IMR-90 (cell line): Measurements from ENCODE around the gene ALOX5AP. TPM values are rescaled to one million over a fixed set of nuclear protein-coding genes. Genes with fewer than 3 reads are reported as not detected.

Experiments used
- ATAC-seq: fragments of 200-7000 bp; cut with Tn5 transposase; 2 replicates; pipeline ENCODE4 v1.9.1; 2020; ENCODE audit warnings: low read depth, mild to moderate bottlenecking, moderate library complexity
- BruUV-seq: library from RNA; stranded (reverse); fragments of 400-500 nt; replicated peaks from 2 replicates; lab custom pipeline; 2021; lab: Mats Ljungman, UMichigan
- CTCF ChIA-PET: fragments of 300-600 bp; formaldehyde crosslinking; extraction: SDS; loops from one replicate; lab custom pipeline; 2021; ENCODE audit warnings: antibody characterized with exemption; lab: Yijun Ruan, JAX
- POLR2A ChIA-PET: fragments of 300-600 bp; sonication (Branson Sonifier 250); formaldehyde crosslinking; loops from one replicate; lab custom pipeline; 2022; ENCODE audit warnings: antibody characterized with exemption; ENCODE audit not compliant: unreplicated experiment; lab: Charles Lee
- DNase-seq: peaks from one replicate; pipeline ENCODE4 v3.0.0; 2013
- H2AFZ ChIP-seq: replicated peaks from 2 replicates; pipeline ENCODE3; 2013; ENCODE audit warnings: low read length, mild to moderate bottlenecking; ENCODE audit not compliant: poor library complexity
- H2AK5ac ChIP-seq: 2 replicates; pipeline ENCODE4 v1.6.1; 2013; ENCODE audit warnings: low read depth, low read length, inconsistent platforms
- H2AK9ac ChIP-seq: replicated peaks from 2 replicates; pipeline ENCODE3; 2013; ENCODE audit warnings: mild to moderate bottlenecking, low read depth, low read length, moderate library complexity; ENCODE audit not compliant: poor library complexity
- H2BK120ac ChIP-seq: 2 replicates; pipeline ENCODE4 v1.6.1; 2013; ENCODE audit warnings: low read depth, low read length, inconsistent platforms
- H2BK15ac ChIP-seq: 3 replicates; pipeline ENCODE4 v1.6.1; 2013; ENCODE audit warnings: low read depth, low read length, inconsistent platforms
- H2BK20ac ChIP-seq: 2 replicates; pipeline ENCODE4 v1.6.1; 2013; ENCODE audit warnings: low read depth, mild to moderate bottlenecking, inconsistent platforms, low read length, moderate library complexity
- H2BK5ac ChIP-seq: 2 replicates; pipeline ENCODE4 v1.6.1; 2013; ENCODE audit warnings: mild to moderate bottlenecking, low read depth, low read length, inconsistent platforms; ENCODE audit not compliant: poor library complexity, severe bottlenecking
- H3K14ac ChIP-seq: replicated peaks from 2 replicates; pipeline ENCODE4 v1.6.1; 2013; ENCODE audit warnings: low read depth, low read length, inconsistent platforms
- H3K18ac ChIP-seq: 2 replicates; pipeline ENCODE4 v1.6.1; 2013; ENCODE audit warnings: low read depth, low read length, control low read depth
- H3K23ac ChIP-seq: 2 replicates; pipeline ENCODE4 v1.6.1; 2013; ENCODE audit warnings: low read depth, low read length, inconsistent platforms
- H3K27ac ChIP-seq: 2 replicates; pipeline ENCODE4 v1.5.1; 2013; ENCODE audit warnings: mild to moderate bottlenecking, control low read depth, low read length; ENCODE audit not compliant: insufficient read depth
- H3K27me3 ChIP-seq: 2 replicates; pipeline ENCODE4 v1.6.1; 2013; ENCODE audit warnings: low read length; ENCODE audit not compliant: control insufficient read depth, insufficient read depth
- H3K36me3 ChIP-seq: 2 replicates; pipeline ENCODE4 v1.6.1; 2013; ENCODE audit warnings: low read length, mixed read lengths; ENCODE audit not compliant: control insufficient read depth, insufficient read depth
- H3K4ac ChIP-seq: 2 replicates; pipeline ENCODE4 v1.6.1; 2013; ENCODE audit warnings: low read depth, low read length, inconsistent platforms
- H3K4me1 ChIP-seq: 2 replicates; pipeline ENCODE4 v1.6.1; 2013; ENCODE audit warnings: low read length, mixed read lengths; ENCODE audit not compliant: control insufficient read depth, insufficient read depth
- H3K4me2 ChIP-seq: 2 replicates; pipeline ENCODE4 v1.6.1; 2013; ENCODE audit warnings: low read depth, mild to moderate bottlenecking, control low read depth, low read length, moderate library complexity
- H3K4me3 ChIP-seq: 2 replicates; pipeline ENCODE4 v1.5.1; 2013; ENCODE audit warnings: low read depth, mild to moderate bottlenecking, control low read depth, low read length, moderate library complexity; ENCODE audit not compliant: insufficient read depth
- H3K56ac ChIP-seq: 2 replicates; pipeline ENCODE4 v1.6.1; 2013; ENCODE audit warnings: low read length, inconsistent platforms; ENCODE audit not compliant: insufficient read depth; ENCODE audit errors: extremely low read depth
- H3K79me1 ChIP-seq, 2 experiments: 2 replicates each; pipeline ENCODE4 v1.6.1; 2013; ENCODE audit warnings: low read length in 2 of 2, inconsistent platforms in 1 of 2, low read depth in 1 of 2
- H3K9ac ChIP-seq: 2 replicates; pipeline ENCODE4 v1.6.1; 2013; ENCODE audit warnings: low read depth, low read length, control low read depth
- H3K9me1 ChIP-seq: 2 replicates; pipeline ENCODE4 v1.6.1; 2013; ENCODE audit warnings: low read length, inconsistent platforms; ENCODE audit not compliant: insufficient read depth
- H3K9me3 ChIP-seq: 2 replicates; pipeline ENCODE4 v1.6.1; 2013; ENCODE audit warnings: low read length; ENCODE audit not compliant: control insufficient read depth, insufficient read depth
- H4K20me1 ChIP-seq: 2 replicates; pipeline ENCODE4 v1.6.1; 2013; ENCODE audit warnings: low read length, inconsistent platforms; ENCODE audit not compliant: insufficient read depth
- H4K5ac ChIP-seq: 2 replicates; pipeline ENCODE4 v1.6.1; 2013; ENCODE audit warnings: mild to moderate bottlenecking, low read depth, low read length, control low read depth
- H4K8ac ChIP-seq, 2 experiments: 2 replicates each; pipeline ENCODE4 v1.6.1; 2013; ENCODE audit warnings: low read depth in 2 of 2, low read length in 2 of 2, control low read depth in 1 of 2, inconsistent platforms in 1 of 2
- H4K91ac ChIP-seq: 2 replicates; pipeline ENCODE4 v1.6.1; 2013; ENCODE audit warnings: low read depth, low read length, inconsistent platforms; ENCODE audit not compliant: insufficient read depth
- CEBPB ChIP-seq: IDR thresholded peaks from 2 replicates; pipeline ENCODE4 v1.6.1; 2012; ENCODE audit warnings: low read depth, low read length, improper control_type of control experiment
- CHD1 ChIP-seq: IDR thresholded peaks from 2 replicates; pipeline ENCODE4 v1.6.1; 2012; ENCODE audit warnings: low read depth, low read length, improper control_type of control experiment
- FOS ChIP-seq: fragments of 150-350 bp; IDR thresholded peaks from 2 replicates; pipeline ENCODE4 v1.6.1; 2016; ENCODE audit warnings: low read depth, low read length
- MAFK ChIP-seq: IDR thresholded peaks from 2 replicates; pipeline ENCODE4 v1.6.1; 2012; ENCODE audit warnings: low read depth, low read length, improper control_type of control experiment
- MAZ ChIP-seq: IDR thresholded peaks from 2 replicates; pipeline ENCODE4 v1.6.1; 2012; ENCODE audit warnings: low read depth, mild to moderate bottlenecking, low read length, improper control_type of control experiment, moderate library complexity, borderline replicate concordance
- NFE2L2 ChIP-seq: fragments of 150-350 bp; IDR thresholded peaks from 2 replicates; pipeline ENCODE4 v1.6.1; 2016; ENCODE audit warnings: low read depth, mild to moderate bottlenecking, low read length
- POLR2A ChIP-seq: IDR thresholded peaks from 2 replicates; pipeline ENCODE4 v1.6.1; 2012; ENCODE audit warnings: mild to moderate bottlenecking, low read depth, low read length
- RCOR1 ChIP-seq: IDR thresholded peaks from 2 replicates; pipeline ENCODE4 v1.6.1; 2012; ENCODE audit warnings: mild to moderate bottlenecking, low read length, improper control_type of control experiment; ENCODE audit not compliant: insufficient replicate concordance
- WGBS, 2 experiments: methylation state at CpG; one replicate each; pipeline versions ENCODE4 v1.1.5 to v1.1.7; 2013; ENCODE audit warnings: missing lambda C conversion rate in 2 of 2; ENCODE audit not compliant: insufficient read length in 1 of 2; ENCODE audit errors: extremely low coverage in 2 of 2; 5-methylcytosine and 5-hydroxymethylcytosine counted together
- dilution Hi-C: fragments of 300-500 bp; cut with HindIII; formaldehyde crosslinking; loops from one replicate; pipeline ENCODE4 v1.14.3; 2018; ENCODE audit warnings: low sequenced_read_pairs; ENCODE audit not compliant: unreplicated experiment
- in situ Hi-C: fragments of 300-500 bp; cut with MboI; formaldehyde crosslinking; loops from 3 replicates; pipeline ENCODE4 v1.14.3; 2019; ENCODE audit warnings: low sequenced_read_pairs, inconsistent platforms, mixed read lengths
- intact Hi-C: fragments of 100-400 bp; cut with micrococcal nuclease; formaldehyde crosslinking; loops from 2 replicates; pipeline ENCODE4 v1.10.0; 2022
- polyA plus RNA-seq, 3 experiments: library from polyadenylated mRNA; depleted of rRNA; stranded (reverse); fragments of >200 nt; gene quantifications; 2 replicates each; pipeline ENCODE4 v1.2.3, GENCODE V29; 2012; ENCODE audit warnings: low replicate concordance in 1 of 3
- total RNA-seq: library from RNA; depleted of rRNA; stranded (reverse); fragments of >200 nt; gene quantifications from 2 replicates; pipeline ENCODE4 v1.2.3, GENCODE V29; 2012
- TF ChIP-seq, protein P1 (sequence below): fragments of 150-350 bp; IDR thresholded peaks from 2 replicates; pipeline ENCODE4 v1.6.1; 2017; ENCODE audit warnings: mild to moderate bottlenecking, antibody characterized with exemption, low read length, low read depth
- TF ChIP-seq, protein P2 (sequence below): conservative IDR thresholded peaks from 2 replicates; pipeline ENCODE4 v1.5.1; 2012; ENCODE audit warnings: mild to moderate bottlenecking, low read depth, low read length, improper control_type of control experiment
- TF ChIP-seq, protein P3 (sequence below): fragments of 150-350 bp; IDR thresholded peaks from 2 replicates; pipeline ENCODE4 v1.6.1; 2016; ENCODE audit warnings: low read depth, mild to moderate bottlenecking, low read length, moderate library complexity, borderline replicate concordance

The ALOX5AP gene
- total and polyA plus RNA-seq, 2 of the 4 experiments (the other 2 are of a cell fraction): 0.62 TPM; not detected in 1

DNA sequence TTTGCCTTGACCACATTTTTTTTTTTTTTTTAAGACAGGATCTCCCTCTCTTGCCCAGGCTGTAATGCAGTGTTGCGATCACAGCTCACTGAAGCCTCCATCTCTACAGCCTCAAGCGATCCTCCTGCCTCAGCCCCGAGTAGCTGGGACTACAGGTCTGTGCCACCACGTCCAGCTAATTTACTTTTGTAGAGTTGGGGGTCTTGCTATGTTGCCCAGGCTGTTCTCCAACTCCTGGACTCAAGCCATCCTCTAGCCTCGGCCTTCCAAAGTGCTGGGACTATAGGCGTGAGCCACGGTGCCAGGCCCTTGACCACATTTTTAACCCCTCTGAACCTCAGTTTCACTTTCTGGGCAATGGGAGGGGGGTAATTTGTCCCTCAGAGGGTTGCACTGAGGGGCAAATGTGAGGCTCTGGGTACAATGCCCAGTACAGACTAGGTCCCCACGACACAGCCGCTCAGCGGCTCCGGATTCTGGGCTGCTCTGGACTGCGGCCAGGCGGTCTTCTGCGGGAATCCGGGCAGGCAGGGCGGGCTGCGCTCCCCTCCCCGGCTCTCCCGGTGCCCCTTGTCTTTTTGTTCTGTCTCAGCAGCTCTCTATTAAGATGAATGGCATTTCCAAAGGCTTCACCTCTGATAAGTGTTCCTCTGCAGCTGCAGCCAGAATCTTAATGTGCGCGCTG is 3.8 kb upstream of the ALOX5AP start:
- Histone ChIP-seq H2BK15ac (no peak overlapping the region), H3K14ac (no peak overlapping the region), H3K9me1 (peaks cover 5% of the 10 kb centered on the region; the same call in 1 of the 2 replicates), H2BK20ac (no peak overlapping the region), H3K27ac (no peak overlapping the region), H3K36me3 (no peaks in the 10 kb centered on the region), H3K4me3 (no peak overlapping the region), H3K4ac (no peak overlapping the region), H3K56ac (no peak overlapping the region), H3K23ac (no peak overlapping the region), H3K18ac (no peak overlapping the region), H3K9ac (no peak overlapping the region), H3K4me2 (no peak overlapping the region), H2BK5ac (no peak overlapping the region), H2BK120ac (no peak overlapping the region), H2AFZ (no peak overlapping the region), H4K91ac (no peak overlapping the region), H3K27me3 (no peaks in the 10 kb centered on the region; the same call in 1 of the 2 replicates), H2AK9ac (no peak overlapping the region), H4K8ac (no peak overlapping the region), H2AK5ac (no peak overlapping the region), H3K9me3 (no peaks in the 10 kb centered on the region), H4K5ac (no peak overlapping the region), H3K4me1 (peaks cover 7% of the 10 kb centered on the region), H3K79me1 (no peaks in the 10 kb centered on the region), H4K20me1 (no peaks in the 10 kb centered on the region)
- ChIA-PET POLR2A (no interaction called here), CTCF (no interaction called here)
- no peak for DNase-seq
- TF ChIP-seq RCOR1: no peak
- TF ChIP-seq NFE2L2: no peak
- no peak for TF ChIP-seq CEBPB
- TF ChIP-seq, protein P1, sequence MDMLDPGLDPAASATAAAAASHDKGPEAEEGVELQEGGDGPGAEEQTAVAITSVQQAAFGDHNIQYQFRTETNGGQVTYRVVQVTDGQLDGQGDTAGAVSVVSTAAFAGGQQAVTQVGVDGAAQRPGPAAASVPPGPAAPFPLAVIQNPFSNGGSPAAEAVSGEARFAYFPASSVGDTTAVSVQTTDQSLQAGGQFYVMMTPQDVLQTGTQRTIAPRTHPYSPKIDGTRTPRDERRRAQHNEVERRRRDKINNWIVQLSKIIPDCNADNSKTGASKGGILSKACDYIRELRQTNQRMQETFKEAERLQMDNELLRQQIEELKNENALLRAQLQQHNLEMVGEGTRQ: no peak
- TF ChIP-seq FOS: no peak
- TF ChIP-seq, protein P2, sequence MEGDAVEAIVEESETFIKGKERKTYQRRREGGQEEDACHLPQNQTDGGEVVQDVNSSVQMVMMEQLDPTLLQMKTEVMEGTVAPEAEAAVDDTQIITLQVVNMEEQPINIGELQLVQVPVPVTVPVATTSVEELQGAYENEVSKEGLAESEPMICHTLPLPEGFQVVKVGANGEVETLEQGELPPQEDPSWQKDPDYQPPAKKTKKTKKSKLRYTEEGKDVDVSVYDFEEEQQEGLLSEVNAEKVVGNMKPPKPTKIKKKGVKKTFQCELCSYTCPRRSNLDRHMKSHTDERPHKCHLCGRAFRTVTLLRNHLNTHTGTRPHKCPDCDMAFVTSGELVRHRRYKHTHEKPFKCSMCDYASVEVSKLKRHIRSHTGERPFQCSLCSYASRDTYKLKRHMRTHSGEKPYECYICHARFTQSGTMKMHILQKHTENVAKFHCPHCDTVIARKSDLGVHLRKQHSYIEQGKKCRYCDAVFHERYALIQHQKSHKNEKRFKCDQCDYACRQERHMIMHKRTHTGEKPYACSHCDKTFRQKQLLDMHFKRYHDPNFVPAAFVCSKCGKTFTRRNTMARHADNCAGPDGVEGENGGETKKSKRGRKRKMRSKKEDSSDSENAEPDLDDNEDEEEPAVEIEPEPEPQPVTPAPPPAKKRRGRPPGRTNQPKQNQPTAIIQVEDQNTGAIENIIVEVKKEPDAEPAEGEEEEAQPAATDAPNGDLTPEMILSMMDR: no peak
- no peak for TF ChIP-seq CHD1
- no peak for TF ChIP-seq POLR2A
- TF ChIP-seq, protein P3, sequence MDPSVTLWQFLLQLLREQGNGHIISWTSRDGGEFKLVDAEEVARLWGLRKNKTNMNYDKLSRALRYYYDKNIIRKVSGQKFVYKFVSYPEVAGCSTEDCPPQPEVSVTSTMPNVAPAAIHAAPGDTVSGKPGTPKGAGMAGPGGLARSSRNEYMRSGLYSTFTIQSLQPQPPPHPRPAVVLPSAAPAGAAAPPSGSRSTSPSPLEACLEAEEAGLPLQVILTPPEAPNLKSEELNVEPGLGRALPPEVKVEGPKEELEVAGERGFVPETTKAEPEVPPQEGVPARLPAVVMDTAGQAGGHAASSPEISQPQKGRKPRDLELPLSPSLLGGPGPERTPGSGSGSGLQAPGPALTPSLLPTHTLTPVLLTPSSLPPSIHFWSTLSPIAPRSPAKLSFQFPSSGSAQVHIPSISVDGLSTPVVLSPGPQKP: no peak
- no peak for TF ChIP-seq MAFK
- TF ChIP-seq MAZ: no peak
- ATAC-seq: no peak
- in situ Hi-C loops (no loop called here), intact Hi-C loops (no loop called here), dilution Hi-C loops (no loop called here)
- BruUV-seq: no TSS peak
- 73% methylated on average over 12 of the region's 21 CpGs; no CpG with 5 or more reads in 1 of the 2 experiments for WGBS, 2 experiments
